Measurements from ENCODE around the gene COX8A.

COX8A gene

GRCh38 chr11:63979426-63979825 lies 5.0 kb downstream of the COX8A start:
- 0 out of 2 replicates have a peak, but pooled peaks cover 5% of the 10 kb centered on the region for H3K4me1 ChIP-seq (ENCODE audit: low read length)
- H3K4me2 ChIP-seq (ENCODE audit: low read depth, low read length) = no peak overlapping the region
- H3K9ac ChIP-seq (ENCODE audit: low read length) = no peak overlapping the region
- H3K36me3 ChIP-seq (replicated peaks; ENCODE audit: insufficient read depth, low read length) = no peaks in the 10 kb centered on the region
- H3F3A ChIP-seq (ENCODE audit: insufficient read depth, low read length) = no peaks in the 10 kb centered on the region
- H3K4me3 ChIP-seq (ENCODE audit: low read length) = no peak overlapping the region
- peaks cover 47% of the 10 kb centered on the region for H3K79me2 ChIP-seq (ENCODE audit: low read length)
- no peaks in the 10 kb centered on the region for H4K20me1 ChIP-seq (ENCODE audit: insufficient read depth, low read length)
- no peak overlapping the region for H3K27ac ChIP-seq (ENCODE audit: low read length)
- no peak overlapping the region for H2AFZ ChIP-seq (ENCODE audit: low read length)
- TF ChIP-seq, protein P1, sequence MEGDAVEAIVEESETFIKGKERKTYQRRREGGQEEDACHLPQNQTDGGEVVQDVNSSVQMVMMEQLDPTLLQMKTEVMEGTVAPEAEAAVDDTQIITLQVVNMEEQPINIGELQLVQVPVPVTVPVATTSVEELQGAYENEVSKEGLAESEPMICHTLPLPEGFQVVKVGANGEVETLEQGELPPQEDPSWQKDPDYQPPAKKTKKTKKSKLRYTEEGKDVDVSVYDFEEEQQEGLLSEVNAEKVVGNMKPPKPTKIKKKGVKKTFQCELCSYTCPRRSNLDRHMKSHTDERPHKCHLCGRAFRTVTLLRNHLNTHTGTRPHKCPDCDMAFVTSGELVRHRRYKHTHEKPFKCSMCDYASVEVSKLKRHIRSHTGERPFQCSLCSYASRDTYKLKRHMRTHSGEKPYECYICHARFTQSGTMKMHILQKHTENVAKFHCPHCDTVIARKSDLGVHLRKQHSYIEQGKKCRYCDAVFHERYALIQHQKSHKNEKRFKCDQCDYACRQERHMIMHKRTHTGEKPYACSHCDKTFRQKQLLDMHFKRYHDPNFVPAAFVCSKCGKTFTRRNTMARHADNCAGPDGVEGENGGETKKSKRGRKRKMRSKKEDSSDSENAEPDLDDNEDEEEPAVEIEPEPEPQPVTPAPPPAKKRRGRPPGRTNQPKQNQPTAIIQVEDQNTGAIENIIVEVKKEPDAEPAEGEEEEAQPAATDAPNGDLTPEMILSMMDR (IDR thresholded peaks at IDR 0.05; ENCODE audit: low read length) = no peak
- TF ChIP-seq EZH2 (optimal IDR thresholded peaks at IDR 0.05; ENCODE audit: low read depth, low read length) = no peak
- no peak for TF ChIP-seq EZH2phosphoT487 (IDR thresholded peaks at IDR 0.05; ENCODE audit: low read length)
- DNase-seq = no peak
- H3K9me2 ChIP-seq (replicated peaks; ENCODE audit: insufficient read depth, low read length) = no peaks in the 10 kb centered on the region
- no peaks in the 10 kb centered on the region for H3K27me3 ChIP-seq (replicated peaks; ENCODE audit: insufficient read depth, low read length)
- no peaks in the 10 kb centered on the region for H3K9me3 ChIP-seq (replicated peaks; ENCODE audit: insufficient read depth, low read length)

DNA sequence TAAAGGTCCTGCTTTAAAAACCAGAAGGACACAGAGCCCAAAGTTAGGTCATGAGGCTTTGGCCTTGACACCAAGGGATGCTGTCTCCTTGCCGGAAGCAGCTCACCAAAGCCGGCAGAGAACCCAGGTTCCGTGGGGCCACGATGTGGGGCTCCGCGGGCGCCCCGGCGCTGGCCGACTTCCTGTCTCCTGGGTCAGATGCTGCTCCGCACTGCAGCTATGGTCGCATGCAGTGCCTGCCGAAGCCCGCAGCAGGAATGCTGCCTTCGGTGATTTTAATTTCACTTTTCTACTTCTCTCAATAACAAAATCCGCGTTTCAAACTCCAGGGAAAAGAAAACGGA lies 11.4 kb downstream of the COX8A start:
- no peaks in the 10 kb centered on the region for H3F3A ChIP-seq (ENCODE audit: insufficient read depth, low read length)
- peak; percentile 57 for DNase-seq
- no peaks in the 10 kb centered on the region for H4K20me1 ChIP-seq (ENCODE audit: insufficient read depth, low read length)
- H3K9me3 ChIP-seq (replicated peaks; ENCODE audit: insufficient read depth, low read length) = no peaks in the 10 kb centered on the region
- H3K27me3 ChIP-seq (replicated peaks; ENCODE audit: insufficient read depth, low read length) = no peaks in the 10 kb centered on the region
- H3K79me2 ChIP-seq (ENCODE audit: low read length) = peaks cover 39% of the 10 kb centered on the region
- peak overlapping the region; percentile 82 for H3K4me3 ChIP-seq (ENCODE audit: low read length)
- H3K27ac ChIP-seq (ENCODE audit: low read length) = peak overlapping the region; percentile 40; the same call in 1 of the 2 replicates
- peak overlapping the region; percentile 93 for H2AFZ ChIP-seq (ENCODE audit: low read length)
- peak overlapping the region; percentile 70; the same call in 1 of the 2 replicates for H3K9ac ChIP-seq (ENCODE audit: low read length)
- TF ChIP-seq EZH2phosphoT487 (IDR thresholded peaks at IDR 0.05; ENCODE audit: low read length) = no peak
- H3K36me3 ChIP-seq (replicated peaks; ENCODE audit: insufficient read depth, low read length) = no peaks in the 10 kb centered on the region
- no peaks in the 10 kb centered on the region for H3K9me2 ChIP-seq (replicated peaks; ENCODE audit: insufficient read depth, low read length)
- H3K4me2 ChIP-seq (ENCODE audit: low read depth, low read length) = peak overlapping the region; percentile 77
- peaks cover 8% of the 10 kb centered on the region for H3K4me1 ChIP-seq (ENCODE audit: low read length)

- H3K79me2 ChIP-seq (ENCODE audit: low read length) = peaks cover 40% of the 10 kb centered on the region
- no peaks in the 10 kb centered on the region for H4K20me1 ChIP-seq (ENCODE audit: insufficient read depth, low read length)
- H3K27ac ChIP-seq (ENCODE audit: low read length) = peak within 1 kb of the TSS; percentile 40; the same call in 1 of the 2 replicates
- H3K4me3 ChIP-seq (ENCODE audit: low read length) = peak within 1 kb of the TSS; percentile 82
- H3K9me2 ChIP-seq (replicated peaks; ENCODE audit: insufficient read depth, low read length) = no peaks in the 10 kb centered on the region
- H3K9ac ChIP-seq (ENCODE audit: low read length) = peak within 1 kb of the TSS; percentile 70
- peak; percentile 84 for DNase-seq
- no peaks in the 10 kb centered on the region for H3K9me3 ChIP-seq (replicated peaks; ENCODE audit: insufficient read depth, low read length)
- no peak for TF ChIP-seq EZH2phosphoT487 (IDR thresholded peaks at IDR 0.05; ENCODE audit: low read length)
- TF ChIP-seq, protein P1 (IDR thresholded peaks at IDR 0.05; ENCODE audit: low read length) = no peak
- TF ChIP-seq EZH2 (optimal IDR thresholded peaks at IDR 0.05; ENCODE audit: low read depth, low read length) = no peak
- H3K4me1 ChIP-seq (ENCODE audit: low read length) = peaks cover 8% of the 10 kb centered on the region
- peak within 1 kb of the TSS; percentile 93 for H2AFZ ChIP-seq (ENCODE audit: low read length)
- H3K36me3 ChIP-seq (replicated peaks; ENCODE audit: insufficient read depth, low read length) = no peaks in the 10 kb centered on the region
- no peaks in the 10 kb centered on the region for H3F3A ChIP-seq (ENCODE audit: insufficient read depth, low read length)
- peak within 1 kb of the TSS; percentile 77 for H3K4me2 ChIP-seq (ENCODE audit: low read depth, low read length)
- no peaks in the 10 kb centered on the region for H3K27me3 ChIP-seq (replicated peaks; ENCODE audit: insufficient read depth, low read length)
These were observed 11.9 kb downstream of the COX8A start, which contains the start of gene OTUB1 for GRCh38 chr11:63986156-63986931. TSS of gene OTUB1 (plus strand) at chr11:63986438. CDS start at chr11:63986457, 19 bp downstream.
